Panc1 (cell line): ENCODE results near the gene NSRP1.

Experiments used
- POLR2AphosphoS5 ChIP-seq: IDR thresholded peaks from 2 replicates; pipeline ENCODE4 v1.6.1; 2012; ENCODE audit warnings: mild to moderate bottlenecking, low read depth, low read length, moderate library complexity
- SIN3A ChIP-seq: IDR thresholded peaks from 2 replicates; pipeline ENCODE4 v1.6.1; 2012; ENCODE audit warnings: low read depth, mild to moderate bottlenecking, low read length, moderate library complexity, borderline replicate concordance; ENCODE audit not compliant: insufficient read depth
- TCF7L2 ChIP-seq: IDR thresholded peaks from 2 replicates; pipeline ENCODE4 v1.6.1; 2011; ENCODE audit warnings: mild to moderate bottlenecking, low read depth, low read length, inconsistent platforms
- TF ChIP-seq, protein P1 (sequence below): fragments of 450-650 bp; IDR thresholded peaks from 2 replicates; pipeline ENCODE4 v1.5.1; 2017; ENCODE audit warnings: mild to moderate bottlenecking
- TF ChIP-seq, protein P2 (sequence below), 2 experiments: IDR thresholded peaks; 2 replicates each; pipeline ENCODE4 v1.6.1; 2011 to 2012; ENCODE audit warnings: low read depth in 2 of 2, control low read depth in 1 of 2, low read length in 1 of 2, mild to moderate bottlenecking in 1 of 2, moderate library complexity in 1 of 2; ENCODE audit not compliant: insufficient read depth in 1 of 2

DNA sequence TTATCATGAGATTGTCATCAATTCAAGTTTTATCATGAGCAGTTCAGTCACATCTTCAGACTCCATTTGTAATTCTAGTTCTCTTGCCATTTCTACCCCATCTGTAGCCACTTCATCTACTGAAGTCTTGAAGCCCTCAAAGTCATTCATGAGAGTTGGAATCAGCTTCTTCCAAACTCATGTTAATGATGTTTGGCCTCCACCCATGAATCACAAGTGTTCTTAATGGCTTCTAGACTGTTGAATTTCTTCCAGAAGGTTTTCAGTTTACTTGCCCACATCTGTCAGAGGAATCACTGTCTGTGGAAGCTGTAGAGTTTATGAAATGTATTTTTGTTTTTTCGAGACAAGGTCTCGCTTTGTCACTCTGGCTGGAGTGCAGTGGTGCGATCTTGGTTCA lies 16.0 kb downstream of the NSRP1 start:
- TF ChIP-seq, protein P1, sequence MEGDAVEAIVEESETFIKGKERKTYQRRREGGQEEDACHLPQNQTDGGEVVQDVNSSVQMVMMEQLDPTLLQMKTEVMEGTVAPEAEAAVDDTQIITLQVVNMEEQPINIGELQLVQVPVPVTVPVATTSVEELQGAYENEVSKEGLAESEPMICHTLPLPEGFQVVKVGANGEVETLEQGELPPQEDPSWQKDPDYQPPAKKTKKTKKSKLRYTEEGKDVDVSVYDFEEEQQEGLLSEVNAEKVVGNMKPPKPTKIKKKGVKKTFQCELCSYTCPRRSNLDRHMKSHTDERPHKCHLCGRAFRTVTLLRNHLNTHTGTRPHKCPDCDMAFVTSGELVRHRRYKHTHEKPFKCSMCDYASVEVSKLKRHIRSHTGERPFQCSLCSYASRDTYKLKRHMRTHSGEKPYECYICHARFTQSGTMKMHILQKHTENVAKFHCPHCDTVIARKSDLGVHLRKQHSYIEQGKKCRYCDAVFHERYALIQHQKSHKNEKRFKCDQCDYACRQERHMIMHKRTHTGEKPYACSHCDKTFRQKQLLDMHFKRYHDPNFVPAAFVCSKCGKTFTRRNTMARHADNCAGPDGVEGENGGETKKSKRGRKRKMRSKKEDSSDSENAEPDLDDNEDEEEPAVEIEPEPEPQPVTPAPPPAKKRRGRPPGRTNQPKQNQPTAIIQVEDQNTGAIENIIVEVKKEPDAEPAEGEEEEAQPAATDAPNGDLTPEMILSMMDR = no peak
- no peak for TF ChIP-seq POLR2AphosphoS5
- TF ChIP-seq, protein P2, sequence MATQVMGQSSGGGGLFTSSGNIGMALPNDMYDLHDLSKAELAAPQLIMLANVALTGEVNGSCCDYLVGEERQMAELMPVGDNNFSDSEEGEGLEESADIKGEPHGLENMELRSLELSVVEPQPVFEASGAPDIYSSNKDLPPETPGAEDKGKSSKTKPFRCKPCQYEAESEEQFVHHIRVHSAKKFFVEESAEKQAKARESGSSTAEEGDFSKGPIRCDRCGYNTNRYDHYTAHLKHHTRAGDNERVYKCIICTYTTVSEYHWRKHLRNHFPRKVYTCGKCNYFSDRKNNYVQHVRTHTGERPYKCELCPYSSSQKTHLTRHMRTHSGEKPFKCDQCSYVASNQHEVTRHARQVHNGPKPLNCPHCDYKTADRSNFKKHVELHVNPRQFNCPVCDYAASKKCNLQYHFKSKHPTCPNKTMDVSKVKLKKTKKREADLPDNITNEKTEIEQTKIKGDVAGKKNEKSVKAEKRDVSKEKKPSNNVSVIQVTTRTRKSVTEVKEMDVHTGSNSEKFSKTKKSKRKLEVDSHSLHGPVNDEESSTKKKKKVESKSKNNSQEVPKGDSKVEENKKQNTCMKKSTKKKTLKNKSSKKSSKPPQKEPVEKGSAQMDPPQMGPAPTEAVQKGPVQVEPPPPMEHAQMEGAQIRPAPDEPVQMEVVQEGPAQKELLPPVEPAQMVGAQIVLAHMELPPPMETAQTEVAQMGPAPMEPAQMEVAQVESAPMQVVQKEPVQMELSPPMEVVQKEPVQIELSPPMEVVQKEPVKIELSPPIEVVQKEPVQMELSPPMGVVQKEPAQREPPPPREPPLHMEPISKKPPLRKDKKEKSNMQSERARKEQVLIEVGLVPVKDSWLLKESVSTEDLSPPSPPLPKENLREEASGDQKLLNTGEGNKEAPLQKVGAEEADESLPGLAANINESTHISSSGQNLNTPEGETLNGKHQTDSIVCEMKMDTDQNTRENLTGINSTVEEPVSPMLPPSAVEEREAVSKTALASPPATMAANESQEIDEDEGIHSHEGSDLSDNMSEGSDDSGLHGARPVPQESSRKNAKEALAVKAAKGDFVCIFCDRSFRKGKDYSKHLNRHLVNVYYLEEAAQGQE (IDR thresholded peaks at IDR 0.05; ENCODE audit: insufficient read depth in 1 of 2, low read depth in 2 of 2, low read length in 1 of 2) = no peak
- no peak for TF ChIP-seq SIN3A
- no peak for TF ChIP-seq TCF7L2
